ENCODE measurements around the gene MRPL23.

The MRPL23 gene

DNA sequence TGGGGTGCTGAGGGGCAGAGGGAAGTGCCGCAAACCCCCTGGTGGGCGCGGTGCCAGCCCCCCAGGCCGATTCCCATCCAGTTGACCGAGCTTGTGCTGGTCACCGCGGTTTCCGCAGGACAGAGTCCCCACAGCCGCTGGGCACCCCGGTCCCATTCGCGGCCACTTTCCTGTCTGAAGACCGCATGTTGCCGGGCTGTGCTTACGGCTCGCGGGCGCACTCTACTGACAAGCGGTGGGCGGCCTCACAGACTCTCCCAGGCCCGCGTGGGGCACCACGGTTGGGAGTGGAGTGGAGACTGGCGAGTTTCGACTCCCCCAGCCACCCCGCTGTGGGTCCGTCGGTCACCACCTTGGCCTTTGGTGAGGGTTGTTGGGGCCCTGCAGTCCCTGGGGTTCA is 51.2 kb downstream of the MRPL23 start:
- no peak for DNase-seq

- no peak for DNase-seq
Observed at GRCh38 chr11:1998861-1999260, 51.7 kb downstream of the MRPL23 start.

DNA sequence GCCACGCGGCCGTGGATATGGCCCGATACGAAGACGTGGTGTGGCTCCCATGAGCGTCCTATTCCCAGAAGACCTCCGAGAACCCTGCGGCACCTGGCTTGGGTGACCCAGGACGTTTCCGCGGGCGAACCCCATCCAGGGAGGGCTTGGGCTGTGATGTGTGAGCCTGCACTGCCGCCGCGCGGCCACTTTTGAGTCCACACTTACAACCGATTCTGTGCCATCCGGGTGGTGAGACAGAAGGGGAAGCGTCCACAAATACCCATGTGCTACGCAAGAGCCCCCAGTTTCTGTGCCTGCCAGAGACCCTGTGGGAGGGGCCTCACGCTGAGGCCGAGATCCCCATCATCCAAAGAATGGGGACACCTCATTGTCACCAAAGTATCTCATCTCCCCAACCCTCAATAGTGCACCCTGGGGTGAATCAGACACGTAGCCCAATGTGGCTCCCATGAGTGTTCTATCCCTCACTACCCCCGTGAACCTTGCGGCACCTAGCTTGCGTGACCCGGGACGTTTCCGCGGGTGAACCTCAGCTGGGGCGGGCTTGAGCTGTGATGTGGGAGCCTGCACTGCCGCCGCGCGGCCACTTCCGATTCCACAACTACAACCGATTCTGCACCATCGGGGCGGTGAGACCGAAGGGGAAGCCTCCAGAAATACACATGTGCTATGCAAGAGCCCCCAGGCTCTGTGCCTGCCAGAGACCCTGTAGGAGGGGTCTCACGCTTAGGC is 55.1 kb downstream of the MRPL23 start:
- no peak for DNase-seq

DNA sequence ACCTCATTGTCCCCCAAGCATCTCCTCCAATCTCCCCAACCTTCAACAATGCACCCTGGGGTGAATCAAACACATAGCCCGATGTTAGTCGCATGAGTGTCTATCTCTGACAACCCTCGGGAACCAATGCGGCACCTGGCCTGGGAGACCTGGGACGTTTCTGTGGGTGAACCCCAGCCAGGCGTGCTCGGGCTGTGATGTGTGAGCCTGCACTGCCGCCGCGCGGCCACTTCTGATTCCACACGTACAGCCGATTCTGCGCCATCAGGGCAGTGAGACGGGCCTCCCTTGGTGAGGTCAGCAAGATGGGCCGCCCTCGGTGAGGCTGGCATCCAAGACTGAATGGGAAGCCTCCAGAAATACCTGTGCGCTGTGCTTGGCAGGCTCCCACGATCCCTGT is 55.7 kb downstream of the MRPL23 start:
- DNase-seq = no peak

DNA sequence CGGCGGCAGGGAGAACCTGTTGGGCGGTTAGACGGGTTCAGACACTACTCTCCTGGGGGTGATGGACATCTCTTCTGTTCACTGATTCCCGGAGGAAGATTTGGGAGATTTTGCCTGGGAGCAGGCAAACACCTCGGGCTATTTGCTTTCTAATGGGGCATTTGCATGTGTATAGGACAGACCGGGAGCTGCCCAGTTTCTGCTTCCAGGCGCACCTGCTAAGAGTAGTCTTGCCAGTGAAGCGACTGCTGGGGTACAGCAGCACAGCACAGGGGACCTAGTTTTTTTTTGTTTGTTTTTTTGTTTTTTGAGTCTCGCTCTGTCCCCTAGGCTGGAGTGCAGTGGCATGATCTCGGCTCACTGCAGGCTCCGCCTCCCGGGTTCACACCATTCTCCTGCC is 57.3 kb downstream of the MRPL23 start:
- DNase-seq = no peak
